Fibroblast of skin of scalp (primary cell): ENCODE data around the gene PRDM4. TPM values are rescaled to one million over a fixed set of nuclear protein-coding genes. Genes with fewer than 3 reads are reported as not detected.

ENCODE experiments used
- DNase-seq: peaks from one replicate; pipeline ENCODE4 v3.0.0-alpha.2; 2013
- polyA plus RNA-seq, 2 experiments: library from polyadenylated mRNA; unstranded; fragments of 120-200 nt; gene quantifications; one replicate each; pipeline ENCODE4 v1.2.1, GENCODE V29; 2013; ENCODE audit not compliant: insufficient read length in 2 of 2

Gene PRDM4
- polyA plus RNA-seq (2013, experiment 1 of 2; ENCODE audit: insufficient read length): 18.7 TPM
- 20.0 TPM for polyA plus RNA-seq (2013, experiment 2 of 2; ENCODE audit: insufficient read length)

- DNase-seq: peak; percentile 96
These were observed at the start of gene PRDM4 for GRCh38 chr12:107760809-107761501. Gene PRDM4, minus strand, starts transcription at chr12:107761137. Its CDS starts 622 bp downstream, at chr12:107760515.

DNA sequence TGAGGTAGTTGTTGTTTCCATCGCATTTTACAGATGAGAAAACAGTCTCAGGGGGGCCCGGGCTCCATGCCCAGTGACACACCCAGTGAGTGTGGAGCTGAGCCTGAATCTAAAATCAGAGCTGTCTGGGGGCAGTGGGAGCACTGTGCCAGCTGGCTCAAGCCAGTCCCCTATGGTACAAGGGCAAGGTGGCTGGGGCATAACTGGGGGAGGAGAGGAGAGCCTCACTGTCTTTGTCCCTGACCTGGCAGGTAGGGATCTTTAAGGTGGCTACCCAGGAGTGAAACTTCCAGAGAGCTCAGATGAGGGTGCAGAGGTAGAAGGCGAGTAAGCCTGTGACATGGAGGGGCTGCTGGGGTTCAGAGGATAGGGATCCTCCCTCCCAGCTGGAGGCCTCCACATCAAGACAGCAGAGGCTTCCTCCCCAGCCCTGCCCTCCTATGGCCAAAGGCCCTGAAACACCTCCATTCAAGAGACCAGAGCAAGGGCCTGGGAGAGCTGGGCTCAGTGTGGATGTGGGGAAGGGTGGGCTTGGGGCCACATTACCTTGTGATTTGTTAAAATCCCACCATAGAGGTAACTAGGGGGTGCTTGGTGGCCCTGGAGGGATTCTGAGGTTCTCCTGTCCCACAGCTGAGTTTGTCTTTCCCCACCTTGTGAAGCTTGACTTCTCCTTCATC is 46.7 kb upstream of the PRDM4 start:
- no peak for DNase-seq

DNA sequence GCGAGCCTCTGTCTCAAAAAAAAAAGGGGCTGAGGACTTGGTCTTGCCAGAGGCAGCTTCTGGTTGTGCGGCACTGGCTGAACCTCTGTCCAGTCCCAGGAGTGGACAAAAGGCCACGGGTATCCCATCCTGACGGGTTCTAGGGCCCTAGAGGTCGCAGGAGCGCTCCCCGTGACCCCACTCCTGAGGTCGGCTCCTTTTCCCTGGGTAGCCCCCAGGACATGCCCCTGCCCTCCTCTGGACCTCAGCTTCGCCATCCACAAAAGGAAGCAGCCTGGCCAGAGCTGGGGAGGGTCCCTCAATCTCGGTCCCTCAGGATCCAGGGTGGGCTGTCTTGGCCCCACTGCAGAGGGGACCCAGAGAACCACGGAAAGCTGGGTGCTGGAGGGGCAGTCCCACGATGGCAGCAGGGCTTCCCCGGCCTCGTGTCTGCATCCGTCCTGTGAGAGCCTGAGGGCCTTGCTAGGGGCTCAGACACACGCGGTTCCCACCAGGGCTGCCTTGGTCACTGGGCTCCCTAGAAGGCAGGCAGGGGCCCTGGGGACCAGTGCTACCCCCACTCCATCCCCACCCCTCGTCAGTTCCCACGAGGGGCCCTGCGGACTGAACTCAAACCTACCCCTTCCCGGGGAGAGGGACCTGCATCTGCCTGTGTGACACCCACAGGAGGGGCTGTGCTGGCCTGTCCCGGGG is 44.7 kb upstream of the PRDM4 start:
- no peak for DNase-seq

- DNase-seq: no peak
These were observed 42.2 kb upstream of the PRDM4 start for GRCh38 chr12:107803092-107803491.

DNA sequence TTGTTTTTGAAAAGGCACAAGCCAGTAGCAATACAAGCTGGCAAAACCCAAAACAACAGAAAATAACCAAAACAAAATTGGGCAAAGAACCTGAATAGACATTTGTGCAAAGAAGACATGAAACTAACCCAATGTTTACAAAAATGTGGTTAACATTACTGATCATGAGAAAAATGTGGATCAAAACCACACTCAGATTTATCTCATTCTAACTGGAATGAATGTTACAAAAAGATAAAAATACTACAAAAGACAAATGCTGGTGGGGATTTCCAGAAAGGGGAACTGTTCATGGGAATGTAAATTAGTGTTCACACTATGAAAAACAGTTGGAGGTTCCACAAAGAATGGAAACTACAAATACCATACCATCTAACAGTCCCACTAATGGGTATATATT is 40.2 kb upstream of the PRDM4 start:
- peak; percentile 43 for DNase-seq

DNA sequence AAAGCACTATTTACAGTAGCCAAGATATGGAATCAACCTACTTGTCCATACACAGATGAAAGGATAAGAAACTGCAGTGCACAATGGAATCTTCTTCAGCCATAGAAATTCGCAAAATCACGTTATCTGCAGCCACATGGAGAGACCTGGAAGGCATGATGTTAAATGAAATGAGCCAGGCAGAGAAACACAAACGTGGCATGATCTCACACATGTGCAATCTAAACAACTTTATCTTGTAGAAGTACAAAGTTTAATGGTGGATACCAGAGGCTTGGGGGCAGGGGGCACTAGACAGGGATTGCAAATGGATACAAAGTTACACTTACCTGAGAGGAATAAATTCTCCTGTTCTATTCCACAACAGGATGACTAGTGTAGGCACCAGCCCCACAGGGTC is 37.6 kb upstream of the PRDM4 start:
- no peak for DNase-seq

DNA sequence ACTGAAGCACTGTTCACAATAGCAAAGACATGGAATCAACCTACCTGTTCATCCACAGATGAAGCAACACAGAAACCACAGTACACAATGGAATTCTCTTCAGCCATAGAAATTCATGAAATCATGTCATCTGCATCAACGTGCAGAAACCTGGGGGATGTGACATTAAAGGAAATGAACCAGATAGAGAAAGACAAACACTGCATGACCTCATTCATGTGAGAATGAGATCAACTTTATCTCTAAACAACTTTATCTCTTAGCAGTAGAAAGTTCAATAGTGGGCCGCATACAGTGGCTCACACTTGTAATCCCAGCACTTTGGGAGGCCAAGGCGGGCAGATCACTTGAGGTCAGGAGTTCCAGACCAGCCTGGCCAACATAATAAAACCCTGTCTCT is 33.5 kb upstream of the PRDM4 start:
- DNase-seq: no peak

DNA sequence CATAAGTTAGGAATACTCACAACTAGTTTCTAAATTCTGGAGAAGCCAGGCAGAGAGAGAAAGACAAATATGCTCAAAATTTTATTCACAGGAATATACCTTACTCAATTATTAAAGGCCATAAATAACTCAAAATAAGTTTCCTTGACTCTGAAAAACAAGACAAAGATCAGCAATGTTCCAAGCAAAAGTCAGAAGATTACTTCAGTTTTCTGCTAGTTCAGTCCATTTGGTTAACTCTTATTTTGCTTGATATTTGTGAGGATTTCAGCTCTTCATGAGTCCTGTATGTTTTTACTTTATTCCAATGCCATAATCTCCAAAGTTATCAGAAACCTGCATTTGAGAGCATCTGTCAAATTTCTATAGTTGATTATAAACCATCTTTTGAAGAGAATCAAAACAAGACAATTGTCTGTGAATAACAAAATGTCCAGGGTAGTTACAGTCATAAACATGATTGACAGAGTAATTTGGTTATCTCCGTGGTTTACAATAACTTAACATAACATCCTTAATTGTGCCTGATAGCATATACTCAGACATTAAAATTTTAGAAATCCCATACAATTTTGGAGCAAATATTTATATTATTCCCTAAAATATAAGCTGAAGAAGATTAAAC is 30.6 kb upstream of the PRDM4 start:
- DNase-seq: no peak

- no peak for DNase-seq
These were observed 27.9 kb upstream of the PRDM4 start for GRCh38 chr12:107788690-107789458.

GRCh38 chr12:107788281-107788680 is 27.3 kb upstream of the PRDM4 start:
- DNase-seq: no peak

- no peak for DNase-seq
These were observed 22.8 kb upstream of the PRDM4 start for GRCh38 chr12:107783406-107784376.

- DNase-seq: no peak
These were observed 21.1 kb upstream of the PRDM4 start for GRCh38 chr12:107782067-107782466.

DNA sequence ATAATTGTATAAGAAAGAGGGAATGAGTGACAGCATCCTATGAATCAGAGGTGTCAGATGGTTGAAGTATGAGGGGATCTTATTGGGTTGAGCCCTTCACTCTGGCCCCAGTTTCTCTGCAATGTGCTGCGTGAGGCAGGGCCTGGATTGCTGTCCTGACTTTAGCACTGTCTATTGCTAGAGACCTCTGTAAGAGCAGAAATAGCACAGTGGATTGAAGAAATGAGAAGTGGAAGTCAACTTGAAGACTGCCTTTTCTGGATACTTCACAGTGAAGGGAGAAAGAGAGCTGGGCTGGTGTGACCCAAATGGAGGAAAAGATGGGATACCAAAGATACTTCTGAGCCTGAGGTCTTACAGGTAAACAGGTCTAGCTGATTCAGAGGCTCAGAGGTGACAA is 19.4 kb upstream of the PRDM4 start:
- no peak for DNase-seq

- no peak for DNase-seq
These were observed 18.3 kb upstream of the PRDM4 start for GRCh38 chr12:107779077-107779831.

- no peak for DNase-seq
These were observed 17.6 kb upstream of the PRDM4 start for GRCh38 chr12:107778383-107779025.

DNA sequence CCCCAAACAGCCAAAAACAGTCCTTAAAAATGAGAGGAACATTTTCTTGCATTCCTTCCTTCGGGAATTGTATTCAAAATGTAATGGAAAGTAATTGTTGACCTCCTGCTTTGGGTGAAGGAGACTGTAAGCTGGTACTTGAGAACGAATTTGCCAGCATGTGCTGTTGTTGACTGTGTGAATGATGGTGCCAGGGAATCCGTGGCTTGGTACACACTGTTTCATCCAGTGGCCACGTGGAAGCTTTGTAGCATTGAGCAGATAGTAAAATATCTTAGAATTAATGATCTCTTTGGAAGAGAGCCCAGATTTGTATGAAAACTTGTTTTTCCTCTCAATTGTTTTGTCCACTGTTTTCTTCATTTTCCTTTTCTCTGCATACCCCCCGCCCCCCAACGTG is 15.2 kb upstream of the PRDM4 start:
- DNase-seq: no peak

DNA sequence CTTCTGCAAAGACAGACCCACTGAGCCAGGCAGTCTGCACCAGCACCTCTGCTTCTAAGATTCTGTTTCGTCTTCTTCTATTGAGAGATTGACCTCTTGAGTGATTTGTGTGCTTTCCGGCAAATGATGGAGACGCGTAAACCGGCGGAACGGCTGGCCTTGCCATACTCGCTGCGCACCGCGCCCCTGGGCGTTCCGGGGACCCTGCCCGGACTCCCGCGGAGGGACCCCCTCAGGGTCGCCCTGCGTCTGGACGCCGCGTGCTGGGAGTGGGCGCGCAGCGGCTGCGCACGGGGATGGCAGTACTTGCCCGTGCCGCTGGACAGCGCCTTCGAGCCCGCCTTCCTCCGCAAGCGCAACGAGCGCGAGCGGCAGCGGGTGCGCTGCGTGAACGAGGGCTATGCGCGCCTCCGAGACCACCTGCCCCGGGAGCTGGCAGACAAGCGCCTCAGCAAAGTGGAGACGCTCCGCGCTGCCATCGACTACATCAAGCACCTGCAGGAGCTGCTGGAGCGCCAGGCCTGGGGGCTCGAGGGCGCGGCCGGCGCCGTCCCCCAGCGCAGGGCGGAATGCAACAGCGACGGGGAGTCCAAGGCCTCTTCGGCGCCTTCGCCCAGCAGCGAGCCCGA is 14.3 kb upstream of the PRDM4 start:
- DNase-seq: no peak

DNA sequence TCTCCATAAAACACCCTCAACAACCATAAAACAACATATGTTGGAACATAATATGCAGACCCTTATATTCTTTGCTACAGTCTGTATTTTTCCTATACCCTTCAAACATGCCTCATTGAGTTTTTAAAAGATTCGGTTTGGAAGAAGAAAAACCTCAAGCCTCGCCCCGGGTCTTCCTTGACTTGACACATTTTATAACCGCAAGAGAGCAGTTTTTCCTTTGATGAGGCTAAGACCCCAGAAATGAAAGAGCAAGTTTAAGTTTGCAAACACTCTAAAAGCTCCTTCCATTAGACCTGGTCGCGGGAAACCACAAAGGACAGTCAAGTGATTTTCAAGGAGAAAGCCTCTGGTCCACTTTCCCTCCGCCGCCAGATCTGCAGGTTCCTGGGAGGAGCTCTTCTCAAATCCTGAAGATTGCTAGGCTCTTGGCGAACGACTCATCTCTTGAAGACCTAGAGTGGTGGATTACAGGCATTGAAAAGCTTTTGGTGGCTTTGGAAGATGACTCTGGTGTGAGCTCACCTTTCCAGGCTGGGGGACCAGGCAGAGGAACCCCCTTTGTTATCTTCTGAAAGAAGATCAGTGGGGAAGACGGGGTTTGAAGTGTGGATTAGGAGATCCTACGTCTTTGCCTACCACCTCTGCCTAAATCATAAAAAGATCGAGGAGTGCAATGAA is 13.6 kb upstream of the PRDM4 start, which contains the start of gene ASCL4:
Gene ASCL4 (plus strand): TSS at position 356 of the 681 bp plus-strand sequence. CDS start 515 bp downstream, outside the sequence.
- no peak for DNase-seq
